Endothelial cell (in vitro differentiated cells): Measurements from ENCODE around the gene SLC6A18. TPM values are rescaled to one million over a fixed set of nuclear protein-coding genes. Genes with fewer than 3 reads are reported as not detected.

Experiments used
- DNase-seq: peaks from one replicate; pipeline ENCODE4 v3.0.0; 2021; ENCODE audit warnings: low spot score
- H3K27ac Mint-ChIP-seq: one replicate; pipeline ENCODE4 v1.8.0; 2021; ENCODE audit warnings: mixed read lengths, inconsistent platforms; ENCODE audit not compliant: unreplicated experiment
- H3K27me3 Mint-ChIP-seq: one replicate; pipeline ENCODE4 v1.8.0; 2021; ENCODE audit warnings: mild to moderate bottlenecking, moderate library complexity, mixed read lengths, inconsistent platforms; ENCODE audit not compliant: unreplicated experiment
- H3K36me3 Mint-ChIP-seq: one replicate; pipeline ENCODE4 v1.8.0; 2021; ENCODE audit warnings: mild to moderate bottlenecking, low read depth, mixed read lengths, inconsistent platforms; ENCODE audit not compliant: unreplicated experiment
- H3K4me1 Mint-ChIP-seq: one replicate; pipeline ENCODE4 v1.8.0; 2021; ENCODE audit warnings: mild to moderate bottlenecking, mixed read lengths, inconsistent platforms; ENCODE audit not compliant: unreplicated experiment
- H3K4me3 Mint-ChIP-seq: one replicate; pipeline ENCODE4 v1.8.0; 2021; ENCODE audit warnings: mild to moderate bottlenecking, mixed read lengths, inconsistent platforms; ENCODE audit not compliant: unreplicated experiment
- H3K9me3 Mint-ChIP-seq: one replicate; pipeline ENCODE4 v1.8.0; 2021; ENCODE audit warnings: mixed read lengths, inconsistent platforms; ENCODE audit not compliant: unreplicated experiment
- CTCF ChIP-seq: fragments of 200-600 bp; sonication (generic); IDR thresholded peaks from one replicate; pipeline ENCODE4 v1.5.0; 2021; ENCODE audit warnings: antibody characterized with exemption; ENCODE audit not compliant: unreplicated experiment
- total RNA-seq: library from RNA; stranded (reverse); fragmentation: NEBNext Ultra II Directional; extraction: Animal tissue kit (Norgen Biotek cat#: 25700); gene quantifications from one replicate; pipeline ENCODE4 v1.2.1, GENCODE V29; 2021; ENCODE audit not compliant: unreplicated experiment

SLC6A18 gene
- total RNA-seq, 1 donor from 2014 or later = not detected

DNA sequence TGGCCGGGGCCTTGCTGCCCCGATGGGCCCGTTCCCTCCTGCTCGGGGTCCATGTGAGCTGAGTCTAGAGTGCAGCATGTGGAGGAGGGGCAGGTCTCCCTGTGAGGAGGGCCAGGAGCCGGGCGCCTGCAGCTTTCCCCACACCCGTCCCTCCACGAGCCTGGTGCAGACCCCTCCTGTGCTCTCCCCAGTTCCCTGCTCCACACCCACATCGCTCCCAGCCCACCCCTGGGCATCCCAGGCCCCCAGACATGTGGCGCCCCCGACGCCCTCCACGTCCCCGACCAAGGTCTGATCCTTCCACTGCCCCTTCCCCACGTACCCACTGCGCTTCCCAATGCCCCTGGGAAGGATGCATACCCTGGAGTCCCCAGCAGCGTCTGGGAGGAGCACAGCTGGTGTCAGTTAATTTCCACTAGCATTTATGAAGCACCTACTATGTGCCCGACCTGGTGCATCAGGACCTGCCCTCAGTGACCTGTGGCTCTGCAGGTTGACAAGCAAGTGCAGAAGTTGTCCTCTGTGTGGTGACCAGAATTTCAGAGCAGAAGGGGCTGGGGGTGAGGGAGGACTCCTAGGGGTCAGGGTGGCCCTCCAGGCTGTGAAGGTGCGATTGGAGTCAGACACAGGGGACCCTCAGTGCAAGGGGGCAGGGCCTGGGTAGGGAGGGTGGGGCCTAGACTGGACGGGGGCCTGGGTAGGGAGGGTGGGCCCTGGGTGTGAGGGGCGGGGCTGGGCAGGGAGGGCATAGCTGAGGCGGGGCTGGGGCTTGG, 10.8 kb upstream of the SLC6A18 start:
- DNase-seq = no peak
- TF ChIP-seq CTCF = no peak
- Mint-ChIP-seq H3K36me3 (peaks cover 12% of the 10 kb centered on the region), H3K27ac (no peak overlapping the region), H3K4me3 (no peak overlapping the region), H3K9me3 (no peaks in the 10 kb centered on the region), H3K4me1 (no peaks in the 10 kb centered on the region), H3K27me3 (peaks cover 11% of the 10 kb centered on the region)

DNA sequence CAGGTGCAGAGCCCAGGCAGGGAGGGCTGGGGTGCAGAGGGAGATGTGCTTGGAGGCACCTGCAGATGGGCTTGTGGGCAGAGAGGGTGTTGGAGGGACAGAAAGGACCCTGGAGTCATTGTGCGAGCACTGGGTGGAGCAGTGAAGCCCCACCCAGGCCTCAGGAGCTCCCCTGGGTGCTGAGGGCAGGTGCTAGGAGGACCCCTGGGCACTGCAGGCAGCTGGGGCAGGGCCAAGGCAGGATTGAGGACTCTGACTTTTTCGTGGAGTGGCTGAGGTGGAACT, 10.3 kb upstream of the SLC6A18 start:
- Mint-ChIP-seq H3K27me3 (peaks cover 11% of the 10 kb centered on the region), H3K27ac (no peak overlapping the region), H3K9me3 (no peaks in the 10 kb centered on the region), H3K4me1 (no peaks in the 10 kb centered on the region), H3K36me3 (peaks cover 12% of the 10 kb centered on the region), H3K4me3 (no peak overlapping the region)
- no peak for TF ChIP-seq CTCF
- DNase-seq = no peak

- Mint-ChIP-seq H3K9me3 (no peaks in the 10 kb centered on the region), H3K27ac (peak overlapping the region; percentile 37), H3K4me3 (no peak overlapping the region), H3K36me3 (peaks cover 12% of the 10 kb centered on the region), H3K4me1 (no peaks in the 10 kb centered on the region), H3K27me3 (peaks cover 7% of the 10 kb centered on the region)
- no peak for DNase-seq
- TF ChIP-seq CTCF = no peak
Measured at GRCh38 chr5:1215320-1216096, 9.7 kb upstream of the SLC6A18 start.

- H3K4me3 Mint-ChIP-seq = no peak overlapping the region
Measured at GRCh38 chr5:1216211-1216917, 8.8 kb upstream of the SLC6A18 start.

More at GRCh38 chr5:1216211-1216917, 8.8 kb upstream of the SLC6A18 start:
- DNase-seq = no peak
- TF ChIP-seq CTCF = no peak
- Mint-ChIP-seq H3K27me3 (peaks cover 6% of the 10 kb centered on the region), H3K4me1 (no peaks in the 10 kb centered on the region), H3K9me3 (no peaks in the 10 kb centered on the region), H3K36me3 (peaks cover 12% of the 10 kb centered on the region), H3K27ac (peak overlapping the region; percentile 37)
